GM12864 (cell line): ENCODE data around the gene KRTAP3-2.
"Not testable (repeated sequence)": the region's sequence is repeated elsewhere in the genome, so short reads cannot be mapped to it uniquely, and the experiment has no call there.

Source experiments
- DNase-seq: peaks from one replicate; pipeline ENCODE4 v3.0.0-alpha.2; 2011; ENCODE audit warnings: low read depth
- H3K4me3 ChIP-seq: 2 replicates; pipeline ENCODE4 v1.5.1; 2011; ENCODE audit warnings: mild to moderate bottlenecking, low read depth, low read length, control low read depth
- TF ChIP-seq, protein P1 (sequence below): IDR thresholded peaks from 2 replicates; pipeline ENCODE4 v1.5.1; 2011; ENCODE audit warnings: low read depth, mild to moderate bottlenecking, moderate library complexity, low read length, control low read depth, inconsistent platforms; ENCODE audit errors: missing control alignments

Gene KRTAP3-2

DNA sequence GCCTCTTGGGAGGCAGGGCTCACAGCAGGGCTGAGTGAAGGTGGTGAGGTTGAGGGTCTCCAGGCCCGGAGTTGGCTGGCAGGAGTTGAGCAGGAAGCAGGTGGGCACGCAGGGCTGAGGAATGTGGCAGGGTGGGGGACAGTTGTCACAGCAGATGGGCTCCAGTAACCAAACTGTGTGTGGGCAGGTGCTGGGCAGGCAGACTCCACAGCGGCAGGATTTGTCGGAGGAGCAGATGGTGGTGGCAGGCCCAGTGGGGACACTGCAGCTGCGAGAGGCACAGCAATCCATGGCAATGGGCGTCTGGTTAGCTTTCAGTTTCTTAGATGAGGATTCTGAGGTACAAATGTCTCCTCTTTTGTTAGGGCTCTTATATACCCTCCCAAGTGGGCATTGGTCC is at the start of gene KRTAP3-2:
Gene KRTAP3-2, minus strand, starts transcription at position 344 of the 400 bp plus-strand sequence. Its CDS starts 53 bp downstream, at position 291.
- not testable (repeated sequence) for H3K4me3 ChIP-seq, DNase-seq

DNA sequence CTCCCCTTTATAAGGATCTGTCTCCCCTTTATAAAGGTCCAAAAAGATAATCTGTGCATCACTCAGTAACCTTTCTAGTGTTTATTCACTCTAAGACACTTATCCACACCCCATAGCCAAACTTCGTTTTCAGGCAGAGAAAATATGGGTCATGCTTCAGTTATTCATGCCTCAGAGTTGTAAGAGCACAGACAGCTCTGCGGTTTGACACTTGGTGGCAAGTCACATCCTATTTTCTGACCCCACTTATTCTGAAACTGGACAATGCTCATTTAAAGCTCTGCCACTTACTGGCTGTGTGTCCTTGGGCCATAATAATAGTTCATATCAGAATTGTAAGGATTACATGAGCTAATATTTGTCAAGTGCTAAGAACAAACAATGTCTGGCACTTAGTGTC is 49.4 kb upstream of the KRTAP3-2 start:
- H3K4me3 ChIP-seq = no peak overlapping the region
- TF ChIP-seq, protein P1, sequence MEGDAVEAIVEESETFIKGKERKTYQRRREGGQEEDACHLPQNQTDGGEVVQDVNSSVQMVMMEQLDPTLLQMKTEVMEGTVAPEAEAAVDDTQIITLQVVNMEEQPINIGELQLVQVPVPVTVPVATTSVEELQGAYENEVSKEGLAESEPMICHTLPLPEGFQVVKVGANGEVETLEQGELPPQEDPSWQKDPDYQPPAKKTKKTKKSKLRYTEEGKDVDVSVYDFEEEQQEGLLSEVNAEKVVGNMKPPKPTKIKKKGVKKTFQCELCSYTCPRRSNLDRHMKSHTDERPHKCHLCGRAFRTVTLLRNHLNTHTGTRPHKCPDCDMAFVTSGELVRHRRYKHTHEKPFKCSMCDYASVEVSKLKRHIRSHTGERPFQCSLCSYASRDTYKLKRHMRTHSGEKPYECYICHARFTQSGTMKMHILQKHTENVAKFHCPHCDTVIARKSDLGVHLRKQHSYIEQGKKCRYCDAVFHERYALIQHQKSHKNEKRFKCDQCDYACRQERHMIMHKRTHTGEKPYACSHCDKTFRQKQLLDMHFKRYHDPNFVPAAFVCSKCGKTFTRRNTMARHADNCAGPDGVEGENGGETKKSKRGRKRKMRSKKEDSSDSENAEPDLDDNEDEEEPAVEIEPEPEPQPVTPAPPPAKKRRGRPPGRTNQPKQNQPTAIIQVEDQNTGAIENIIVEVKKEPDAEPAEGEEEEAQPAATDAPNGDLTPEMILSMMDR = no peak
- no peak for DNase-seq

DNA sequence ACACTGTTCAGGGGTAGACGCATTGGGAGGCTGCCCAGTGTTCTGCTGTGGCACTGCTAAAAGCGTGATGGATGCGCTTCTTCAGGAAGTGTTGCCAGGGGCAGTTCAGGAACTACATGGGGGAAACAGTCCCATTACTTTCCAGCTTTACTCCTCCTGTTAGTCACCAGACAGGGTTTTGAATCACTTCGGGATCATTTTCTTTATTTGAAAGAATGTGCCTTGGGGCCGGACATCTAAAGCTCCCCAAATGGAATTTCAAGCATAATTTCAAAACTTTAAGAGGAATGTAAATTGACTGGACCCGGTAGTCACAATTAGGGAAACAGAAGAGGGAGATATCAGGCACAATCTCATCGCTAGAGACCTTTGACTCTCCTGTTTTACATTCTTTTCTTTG is 48.7 kb upstream of the KRTAP3-2 start:
- H3K4me3 ChIP-seq = no peak overlapping the region
- TF ChIP-seq, protein P1 = no peak
- no peak for DNase-seq

DNA sequence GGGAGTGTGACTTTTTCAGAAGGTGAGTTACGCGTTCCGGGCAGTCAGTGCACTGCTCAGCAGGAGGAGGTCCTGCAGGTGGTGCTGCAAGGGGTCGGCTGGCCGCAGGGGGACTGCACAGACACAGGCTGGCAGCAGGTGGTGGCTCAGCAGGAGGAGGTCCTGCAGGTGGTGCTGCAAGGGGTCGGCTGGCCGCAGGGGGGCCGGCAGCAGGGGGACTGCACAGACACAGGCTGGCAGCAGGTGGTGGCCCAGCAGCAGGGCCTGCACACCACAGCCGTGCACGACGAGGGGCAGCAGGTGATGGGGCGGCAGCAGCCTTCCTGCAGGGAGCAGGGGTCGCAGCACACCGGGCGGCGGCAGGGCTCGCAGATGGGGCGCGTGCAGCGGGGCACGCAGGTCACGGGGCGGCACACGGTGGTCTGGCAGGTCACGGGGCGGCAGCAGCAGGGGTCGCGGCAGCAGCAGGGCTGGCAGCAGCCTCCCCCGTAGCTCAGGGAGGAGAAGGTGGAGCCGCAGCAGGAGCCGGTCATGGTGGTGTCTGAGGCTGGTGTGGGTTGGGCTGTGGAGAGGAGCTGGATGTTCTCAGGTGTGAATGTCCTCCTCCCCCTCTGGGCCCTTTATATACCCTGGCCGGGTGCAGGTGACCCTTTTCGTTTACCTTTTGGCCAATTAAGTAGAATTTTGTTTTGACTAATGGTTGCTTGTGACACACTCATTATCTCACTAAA is 47.2 kb upstream of the KRTAP3-2 start, which contains the start of gene KRTAP2-1:
Gene KRTAP2-1, minus strand, starts transcription at position 582 of the 731 bp plus-strand sequence. Its CDS starts 49 bp downstream, at position 533.
- not testable (repeated sequence) for DNase-seq

DNA sequence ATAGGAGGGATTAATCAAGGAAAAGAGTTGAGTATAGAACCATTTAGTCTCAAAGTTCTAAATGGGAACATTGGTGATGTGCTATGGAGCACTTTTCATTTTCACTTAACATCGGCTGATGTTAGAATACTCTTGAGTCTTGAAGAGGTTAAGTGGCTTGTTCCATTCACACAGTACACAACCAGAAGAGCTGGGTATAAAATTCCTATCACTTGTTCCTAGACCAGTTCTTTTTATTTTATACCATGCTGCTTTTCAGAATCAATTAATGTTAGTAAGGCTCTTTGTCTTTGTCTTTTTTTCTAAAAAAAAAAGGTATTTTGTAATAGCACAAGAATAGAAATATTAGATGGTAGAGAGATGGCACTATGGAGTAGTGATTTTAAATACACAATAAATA is 43.2 kb upstream of the KRTAP3-2 start:
- no peak for DNase-seq
- no peak overlapping the region for H3K4me3 ChIP-seq
- TF ChIP-seq, protein P1 = no peak

More for the DNA sequence above, 47.2 kb upstream of the KRTAP3-2 start, which contains the start of gene KRTAP2-1:
- not testable (repeated sequence) for H3K4me3 ChIP-seq

DNA sequence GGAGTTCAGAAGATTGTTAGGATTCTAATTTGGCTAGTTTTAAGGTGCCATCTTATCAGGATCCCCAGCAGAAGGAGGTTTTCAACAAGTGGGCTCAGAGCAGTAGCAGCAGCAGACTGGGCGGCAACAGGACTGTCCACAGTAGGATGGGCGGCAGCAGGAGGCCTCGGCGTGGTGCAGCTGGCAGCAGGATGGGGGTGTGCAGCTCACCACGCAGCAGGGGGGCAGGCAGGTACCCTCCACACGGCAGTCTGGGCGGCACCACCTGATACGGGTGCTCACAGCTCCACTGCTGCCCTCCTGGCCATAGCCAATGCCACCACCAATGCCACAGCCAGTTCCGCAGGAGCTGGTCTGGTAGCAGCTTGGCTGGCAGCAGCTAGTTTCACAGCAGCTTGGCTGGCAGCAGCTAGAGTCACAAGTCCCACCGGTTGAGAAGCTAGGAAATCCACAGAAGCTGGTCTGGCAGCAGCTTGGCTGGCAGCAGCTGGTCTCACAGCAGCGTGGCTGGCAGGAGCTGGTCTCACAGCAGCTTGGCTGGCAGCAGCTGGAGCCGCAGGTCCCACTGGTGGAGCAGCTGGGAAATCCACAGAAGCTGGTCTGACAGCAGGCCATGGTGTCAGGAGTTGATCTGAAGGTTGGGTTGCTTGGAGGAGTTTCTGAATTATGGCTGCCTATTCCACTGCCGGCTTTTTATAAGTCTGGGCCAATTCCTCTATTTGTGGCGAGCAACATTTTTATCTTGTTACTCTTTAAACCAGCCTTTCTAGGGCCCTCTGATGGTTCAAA is 41.3 kb upstream of the KRTAP3-2 start, which contains the start of gene KRTAP1-1:
Gene KRTAP1-1, minus strand, starts transcription at position 668 of the 789 bp plus-strand sequence. Its CDS starts 53 bp downstream, at position 615.
- DNase-seq, H3K4me3 ChIP-seq: not testable (repeated sequence)

DNA sequence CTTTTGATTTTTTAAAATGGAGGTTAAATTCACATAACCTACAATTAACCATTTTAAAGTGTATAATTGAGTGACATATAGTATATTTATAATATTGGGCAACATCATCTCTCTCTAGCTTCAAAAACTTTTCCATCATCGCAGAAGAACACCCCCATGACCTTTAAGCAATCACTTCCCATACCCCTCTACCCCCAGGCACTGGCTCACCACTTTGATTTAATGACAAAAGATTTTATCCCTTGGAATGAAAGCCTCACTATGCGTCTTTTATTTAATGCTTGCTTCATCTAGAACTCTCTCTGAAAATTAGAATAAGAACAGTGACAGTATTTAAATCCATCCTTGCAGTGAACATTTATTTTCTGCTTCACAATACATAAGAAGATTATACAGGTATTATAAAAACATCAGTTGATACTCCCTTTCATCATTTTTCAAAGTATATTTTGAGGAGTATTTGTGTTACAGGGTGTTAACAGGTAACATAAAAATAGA is 38.2 kb upstream of the KRTAP3-2 start:
- DNase-seq = no peak
- TF ChIP-seq, protein P1 = no peak
- H3K4me3 ChIP-seq = no peak overlapping the region

DNA sequence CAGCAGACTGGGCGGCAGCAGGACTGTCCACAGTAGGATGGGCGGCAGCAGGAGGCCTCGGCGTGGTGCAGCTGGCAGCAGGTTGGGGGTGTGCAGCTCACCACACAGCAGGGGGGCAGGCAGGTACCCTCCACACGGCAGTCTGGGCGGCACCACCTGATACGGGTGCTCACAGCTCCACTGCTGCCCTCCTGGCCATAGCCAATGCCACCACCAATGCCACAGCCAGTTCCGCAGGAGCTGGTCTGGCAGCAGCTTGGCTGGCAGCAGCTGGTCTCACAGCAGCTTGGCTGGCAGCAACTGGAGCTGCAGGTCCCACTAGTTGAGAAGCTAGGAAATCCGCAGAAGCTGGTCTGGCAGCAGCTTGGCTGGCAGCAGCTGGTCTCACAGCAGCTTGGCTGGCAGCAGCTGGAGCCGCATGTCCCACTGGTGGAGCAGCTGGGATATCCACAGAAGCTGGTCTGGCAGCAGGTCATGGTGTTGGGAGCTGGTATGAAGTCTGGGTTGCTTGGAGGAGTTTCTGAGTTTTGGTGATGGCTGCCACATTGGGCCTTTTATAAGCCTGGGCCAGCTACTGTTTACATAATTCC is 34.7 kb upstream of the KRTAP3-2 start, which contains the start of gene KRTAP1-3:
Gene KRTAP1-3, minus strand, starts transcription at position 529 of the 590 bp plus-strand sequence. Its CDS starts 53 bp downstream, at position 476.
- not testable (repeated sequence) for DNase-seq, H3K4me3 ChIP-seq
